ENCODE results near the gene PHOSPHO2. TPM values are rescaled to one million over a fixed set of nuclear protein-coding genes. Genes with fewer than 3 reads are reported as not detected.

The PHOSPHO2 gene
- total RNA-seq, 1 experiment from 2014 or later, result 5.5 TPM

DNA sequence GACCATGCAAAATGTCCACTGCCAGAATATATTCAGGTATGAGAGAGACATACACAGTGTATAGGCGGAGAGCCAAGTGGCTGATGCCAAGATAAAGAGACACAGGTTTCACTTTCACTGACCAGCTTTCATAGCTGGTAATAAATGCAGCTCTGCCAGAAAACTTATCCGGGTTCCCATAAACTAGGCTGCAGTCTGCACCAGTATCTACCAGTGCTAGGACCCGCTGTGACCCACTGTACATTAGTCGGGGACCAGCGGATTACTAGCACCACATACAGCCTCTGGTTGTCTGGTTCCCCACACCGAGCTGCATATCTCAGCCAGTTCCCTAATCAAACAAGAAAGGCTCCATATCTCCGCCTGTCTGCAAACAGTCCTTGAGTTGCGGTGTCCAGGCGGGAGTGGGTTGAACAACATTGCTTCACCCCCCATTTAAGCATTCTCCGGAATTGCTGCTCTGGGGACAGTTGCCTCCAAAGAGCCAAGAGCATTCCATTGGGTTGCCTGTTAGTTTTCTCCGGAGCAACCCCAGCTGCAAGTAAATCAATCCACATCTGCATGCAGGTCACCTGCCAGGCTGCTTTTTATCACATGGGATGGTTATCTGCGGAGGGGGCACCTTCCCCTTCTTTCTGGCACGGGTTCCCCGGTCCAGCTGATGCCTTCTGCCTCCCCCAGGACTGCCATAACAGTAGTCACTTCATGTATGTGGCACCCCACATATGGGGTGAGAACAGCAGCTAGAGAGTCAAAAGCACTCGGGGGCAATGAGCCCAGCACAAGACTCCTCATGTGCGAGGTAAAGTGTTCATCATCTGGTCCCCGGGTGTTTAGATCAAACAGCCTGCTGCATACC is 21.3 kb downstream of the PHOSPHO2 start:
- no peak for DNase-seq (ENCODE audit: extremely low read depth, low read depth)

DNA sequence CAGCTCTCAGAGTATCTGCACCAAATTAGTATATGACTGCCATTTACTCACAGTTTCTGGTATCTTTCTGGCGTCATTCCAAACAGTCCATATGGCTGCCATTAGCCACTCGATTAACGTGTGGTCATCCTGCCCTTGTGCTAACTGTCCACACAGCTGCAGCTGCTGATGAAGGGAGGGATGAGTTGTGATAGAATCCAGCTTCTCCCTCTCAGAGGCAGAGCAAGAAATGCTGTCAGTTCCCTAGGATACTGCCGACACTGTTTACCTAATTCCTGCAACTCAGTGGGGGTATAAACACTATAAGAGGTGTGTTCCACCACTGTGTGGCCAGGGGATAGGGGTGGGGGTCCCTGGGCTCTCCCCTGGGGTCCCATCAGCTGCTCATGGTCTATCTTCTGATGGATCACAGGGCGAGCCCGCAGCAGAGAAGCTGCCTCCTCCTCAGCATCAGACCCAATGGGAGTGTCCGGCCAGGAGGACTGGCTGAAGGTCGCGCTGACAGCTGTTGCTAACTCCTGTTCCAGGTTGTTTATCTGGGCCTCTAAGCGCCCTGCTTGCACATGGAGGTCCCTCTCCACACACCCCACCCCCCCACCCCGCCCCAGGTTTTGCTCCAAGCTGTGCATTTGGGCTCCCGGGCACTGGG is 22.1 kb downstream of the PHOSPHO2 start:
- no peak for DNase-seq (ENCODE audit: extremely low read depth, low read depth)

GRCh38 chr2:169716938-169717690 is 22.8 kb downstream of the PHOSPHO2 start:
- no peak for DNase-seq (ENCODE audit: extremely low read depth, low read depth)

DNA sequence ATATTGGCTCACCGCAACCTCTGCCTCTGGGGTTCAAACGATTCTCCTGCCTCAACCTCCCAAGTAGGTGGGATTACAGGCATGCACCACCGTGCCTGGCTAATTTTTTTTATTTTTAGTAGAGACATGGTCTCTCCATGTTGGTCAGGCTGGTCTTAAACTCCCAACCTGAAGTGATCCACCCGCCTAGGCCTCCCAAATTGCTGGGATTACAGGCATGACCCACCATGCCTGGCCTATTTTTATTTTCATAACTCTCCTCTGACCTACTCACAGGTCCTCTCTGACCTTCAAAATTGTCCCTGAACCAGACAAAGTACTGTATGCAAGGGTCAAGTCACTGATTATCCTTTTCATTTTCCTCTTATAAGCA is 23.4 kb downstream of the PHOSPHO2 start:
- DNase-seq (ENCODE audit: extremely low read depth, low read depth), result no peak

GRCh38 chr2:169718930-169719504 is 24.7 kb downstream of the PHOSPHO2 start:
- DNase-seq (ENCODE audit: extremely low read depth, low read depth), result no peak

- DNase-seq (ENCODE audit: extremely low read depth, low read depth), result no peak
Observed at GRCh38 chr2:169721016-169721415, 26.7 kb downstream of the PHOSPHO2 start.

- no peak for DNase-seq (ENCODE audit: extremely low read depth, low read depth)
Observed at GRCh38 chr2:169727065-169727464, 32.8 kb downstream of the PHOSPHO2 start.

- no peak for DNase-seq (ENCODE audit: extremely low read depth, low read depth)
Observed at GRCh38 chr2:169729274-169729605, 35.0 kb downstream of the PHOSPHO2 start.

GRCh38 chr2:169732075-169732474 is 37.8 kb downstream of the PHOSPHO2 start:
- no peak for DNase-seq (ENCODE audit: extremely low read depth, low read depth)

GRCh38 chr2:169732583-169733358 is 38.5 kb downstream of the PHOSPHO2 start:
- DNase-seq (ENCODE audit: extremely low read depth, low read depth), result no peak

- DNase-seq (ENCODE audit: extremely low read depth, low read depth), result no peak
Observed at GRCh38 chr2:169734169-169734847, 40.0 kb downstream of the PHOSPHO2 start.

GRCh38 chr2:169735623-169736022 is 41.4 kb downstream of the PHOSPHO2 start:
- DNase-seq (ENCODE audit: extremely low read depth, low read depth), result no peak

DNA sequence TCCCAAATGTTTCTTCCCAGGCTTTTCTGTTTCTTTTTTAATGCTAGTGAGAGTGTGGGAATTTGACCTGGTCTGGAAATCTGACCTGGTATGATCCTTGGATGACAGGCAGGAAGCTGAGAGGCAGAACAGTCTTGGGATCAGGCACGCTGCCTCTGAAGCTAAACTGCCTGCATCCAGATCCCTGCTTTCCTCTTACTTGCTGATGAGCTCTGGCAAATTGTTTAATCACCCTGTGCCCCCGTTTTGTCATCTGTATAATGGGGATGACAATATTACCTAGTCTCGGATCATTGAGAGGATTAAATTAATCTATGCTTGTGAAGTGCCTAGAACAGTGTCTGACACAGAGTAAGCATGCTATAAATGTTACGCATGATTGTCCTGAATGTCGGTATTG is 42.6 kb downstream of the PHOSPHO2 start:
- DNase-seq (ENCODE audit: extremely low read depth, low read depth), result no peak

DNA sequence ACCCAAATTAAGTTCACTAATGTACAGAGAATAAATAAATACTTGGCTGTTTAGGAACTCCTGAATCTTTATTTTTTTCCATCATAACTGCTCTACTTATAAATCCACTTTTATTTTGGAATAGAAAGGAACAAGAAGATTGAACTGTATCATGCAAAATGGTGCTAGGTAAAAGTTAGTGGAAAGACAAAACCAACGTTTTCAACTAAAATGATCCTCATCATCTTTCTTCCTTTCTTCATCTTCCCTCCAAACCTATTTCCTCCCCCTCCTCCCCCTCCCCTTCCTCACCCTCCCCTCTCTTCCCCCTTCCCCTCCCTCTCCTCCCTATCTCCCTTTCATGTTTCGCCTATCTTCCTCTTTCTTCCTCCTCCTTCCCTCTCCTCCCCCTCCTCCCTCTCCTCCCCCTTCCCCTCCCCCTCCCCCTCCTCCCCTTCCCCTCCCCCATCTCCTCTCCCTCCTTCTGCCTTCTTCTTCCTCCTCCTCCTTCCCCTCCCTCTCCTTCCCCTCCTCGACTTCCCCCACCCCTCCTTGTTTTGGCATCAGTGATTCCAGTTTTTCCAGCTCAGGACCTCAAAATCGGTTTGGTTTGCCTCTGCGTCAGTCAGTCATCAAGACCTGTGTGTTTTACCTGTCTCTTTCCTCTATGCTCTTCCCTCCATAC is 44.4 kb downstream of the PHOSPHO2 start:
- no peak for DNase-seq (ENCODE audit: extremely low read depth, low read depth)

DNA sequence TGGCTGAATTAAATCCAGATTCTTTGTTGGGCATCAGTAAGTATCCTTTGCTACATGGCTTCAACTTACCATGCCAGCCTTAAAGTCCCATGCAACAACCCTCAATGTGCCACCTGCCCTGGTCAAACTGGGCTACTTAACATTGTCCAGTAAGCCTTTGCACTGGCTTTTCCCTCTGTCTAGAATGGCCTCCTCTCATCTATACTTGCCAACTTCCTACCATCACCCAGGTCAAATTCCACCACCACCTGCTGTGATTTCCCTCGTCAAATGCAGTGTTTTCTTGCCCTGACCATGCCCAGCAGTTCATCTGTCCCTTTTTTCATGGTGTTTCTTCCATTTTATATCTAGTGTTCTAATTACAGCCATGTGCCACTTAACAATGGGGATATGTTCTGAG is 45.1 kb downstream of the PHOSPHO2 start:
- DNase-seq (ENCODE audit: extremely low read depth, low read depth), result no peak

- no peak for DNase-seq (ENCODE audit: extremely low read depth, low read depth)
Observed at GRCh38 chr2:169743549-169743948, 49.3 kb downstream of the PHOSPHO2 start.

- DNase-seq (ENCODE audit: extremely low read depth, low read depth), result no peak
Observed at GRCh38 chr2:169746240-169746639, 52.0 kb downstream of the PHOSPHO2 start.

DNA sequence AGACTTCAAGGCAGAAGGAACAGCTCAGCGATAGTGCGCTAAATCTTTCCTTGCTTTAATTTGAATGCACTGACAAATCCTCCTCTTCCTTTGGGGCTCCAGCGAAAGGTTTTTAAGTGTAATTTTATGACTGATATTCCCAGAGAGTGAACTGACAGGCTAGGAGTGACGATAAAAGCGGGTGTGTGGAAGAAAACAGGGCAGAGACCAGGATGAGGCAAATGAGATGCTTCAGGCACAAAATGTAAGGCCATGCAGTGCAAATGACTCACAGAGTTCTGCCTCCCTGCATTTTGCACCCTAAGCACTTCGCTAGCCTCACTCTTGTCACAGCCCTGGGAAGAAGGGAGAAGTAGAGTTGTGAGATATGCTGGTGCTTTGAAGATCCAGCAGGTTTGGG is 54.0 kb downstream of the PHOSPHO2 start:
- no peak for DNase-seq (ENCODE audit: extremely low read depth, low read depth)
